OCI-LY7 (cell line): Measurements from ENCODE around the gene SRGAP2.
"Not testable (repeated sequence)": the region's sequence is repeated elsewhere in the genome, so short reads cannot be mapped to it uniquely, and the experiment has no call there.

ENCODE experiments used
- CTCF ChIP-seq: fragments of 200-600 bp; sonication (generic); conservative IDR thresholded peaks from 2 replicates; pipeline ENCODE4 v1.5.1; 2014; ENCODE audit warnings: mild to moderate bottlenecking, antibody characterized with exemption, low read length, moderate library complexity, mixed read lengths
- EZH2phosphoT487 ChIP-seq: fragments of 200-600 bp; sonication (generic); IDR thresholded peaks from 2 replicates; pipeline ENCODE4 v1.6.1; 2018; ENCODE audit warnings: low read depth, borderline replicate concordance, mild to moderate bottlenecking, mixed run types, antibody characterized with exemption, low read length, moderate library complexity, mixed read lengths

GRCh38 chr1:206235190-206235589 is 31.8 kb downstream of the SRGAP2 start:
- TF ChIP-seq CTCF, EZH2phosphoT487: not testable (repeated sequence)
